ENCODE measurements around the gene LDLRAD4.
A peak's percentile ranks its signal among the peaks of the same experiment; 100 is the strongest.

LDLRAD4 gene

DNA sequence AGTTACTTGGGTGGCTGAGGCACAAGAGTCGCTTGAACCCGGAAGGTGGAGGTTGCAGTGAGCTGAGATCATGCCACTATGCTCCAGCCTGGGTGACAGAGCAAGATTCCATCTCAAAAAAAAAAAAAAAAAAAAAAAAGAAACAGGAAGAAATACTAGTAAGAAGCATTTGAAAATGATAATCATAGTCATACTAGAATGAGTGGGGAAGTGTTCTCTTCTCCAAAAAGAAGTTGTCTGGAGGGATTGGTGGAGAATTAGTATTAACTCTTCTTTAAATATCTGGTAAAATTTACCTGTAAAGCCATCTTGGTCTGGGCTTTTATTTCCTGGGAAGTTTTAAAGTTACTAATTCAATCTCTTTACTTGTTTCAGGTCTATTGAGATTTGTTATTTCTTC lies 376.0 kb downstream of the LDLRAD4 start:
- no peak for DNase-seq (ENCODE audit: low read depth)

DNA sequence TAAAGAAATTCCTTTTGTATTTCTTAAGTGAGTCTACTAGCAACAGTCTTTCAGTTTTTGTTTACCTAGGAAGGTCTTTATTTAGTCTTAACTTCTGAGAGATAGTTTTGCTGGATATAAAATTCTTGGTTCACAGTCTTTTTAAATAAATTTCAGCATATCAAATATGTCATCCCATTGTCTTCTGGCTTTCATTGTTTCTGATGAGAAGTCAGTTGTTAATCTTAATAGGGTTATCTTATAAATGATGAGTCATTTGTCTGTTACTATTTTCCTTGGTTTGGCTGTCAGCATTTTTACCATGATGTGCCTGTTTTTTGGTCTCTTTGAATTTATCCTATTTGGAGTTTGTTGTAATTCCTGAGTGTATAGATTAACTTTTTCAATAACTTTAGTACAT lies 378.5 kb downstream of the LDLRAD4 start:
- no peak for DNase-seq (ENCODE audit: low read depth)

DNA sequence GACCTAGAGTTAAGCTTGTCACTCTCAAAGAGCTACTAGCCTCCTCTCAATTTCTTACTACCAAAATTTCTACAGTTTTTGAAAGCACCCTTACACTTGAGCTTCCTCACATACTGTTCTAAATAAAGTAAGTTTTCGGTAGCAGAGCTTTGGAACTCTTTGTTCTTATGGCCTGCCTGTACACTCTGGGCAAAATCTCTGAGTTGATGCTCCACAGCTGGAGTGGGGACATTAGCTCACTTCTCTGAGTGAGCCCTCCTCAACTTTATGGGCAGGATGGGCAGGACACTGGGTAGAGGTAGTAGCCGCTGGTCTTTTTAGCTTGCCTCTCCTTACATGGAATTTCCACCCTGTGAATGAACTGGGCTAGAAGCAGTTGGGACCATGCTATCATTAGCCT lies 380.0 kb downstream of the LDLRAD4 start:
- no peak for DNase-seq (ENCODE audit: low read depth)

DNA sequence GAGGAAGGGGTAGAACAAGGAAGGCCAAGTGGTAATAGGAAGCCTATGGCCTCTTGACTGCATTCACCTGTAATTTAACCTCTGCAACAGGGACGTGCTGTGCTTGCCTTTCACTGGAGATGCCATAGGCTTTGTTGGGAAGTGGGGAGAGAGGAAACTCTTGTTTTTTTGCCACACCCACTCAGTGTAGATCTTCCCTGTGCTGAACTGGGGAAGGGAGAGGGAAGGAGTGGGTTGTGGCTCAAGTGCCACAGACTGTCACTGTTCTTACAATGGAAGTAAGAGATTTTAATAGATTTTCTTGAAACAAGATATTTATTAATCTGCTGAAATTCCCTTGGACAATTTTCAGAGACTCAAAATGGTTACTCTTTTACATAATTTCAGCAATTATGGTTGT lies 380.5 kb downstream of the LDLRAD4 start:
- no peak for DNase-seq (ENCODE audit: low read depth)

DNA sequence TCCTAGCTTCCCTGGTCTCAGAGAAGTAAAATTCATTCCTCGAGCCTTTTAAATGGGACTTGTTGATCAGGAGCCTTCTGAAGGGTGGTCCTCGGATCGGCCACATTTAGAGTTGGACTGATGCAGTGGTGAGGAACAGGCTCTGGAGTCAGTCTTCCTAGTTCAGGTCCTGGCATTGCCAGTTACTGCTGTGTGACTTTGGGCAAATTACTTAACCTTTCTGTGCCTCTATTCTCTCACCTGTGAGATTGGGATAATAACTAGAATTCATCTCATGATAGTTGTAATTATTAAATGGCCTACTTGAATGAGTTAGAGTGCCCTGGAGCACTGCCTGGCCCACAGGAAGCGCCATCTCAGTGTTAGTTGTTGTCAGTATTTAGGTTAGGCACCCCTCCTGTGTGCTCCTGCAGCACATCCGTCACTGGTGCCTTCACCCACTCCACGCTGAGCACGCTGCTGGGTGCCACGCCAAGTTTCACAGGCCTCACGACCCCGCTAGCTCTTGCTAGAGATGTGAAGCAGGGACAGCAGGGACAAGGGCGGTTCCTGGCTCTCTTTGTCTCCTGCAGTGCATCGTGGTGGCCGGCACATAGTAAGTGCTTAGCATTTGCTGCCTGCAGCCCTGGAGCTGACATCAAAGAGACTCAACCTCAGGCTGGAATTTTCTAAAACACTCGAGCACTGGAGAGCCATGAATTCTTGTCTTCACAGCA lies 384.9 kb downstream of the LDLRAD4 start:
- no peak for DNase-seq (ENCODE audit: low read depth)

DNA sequence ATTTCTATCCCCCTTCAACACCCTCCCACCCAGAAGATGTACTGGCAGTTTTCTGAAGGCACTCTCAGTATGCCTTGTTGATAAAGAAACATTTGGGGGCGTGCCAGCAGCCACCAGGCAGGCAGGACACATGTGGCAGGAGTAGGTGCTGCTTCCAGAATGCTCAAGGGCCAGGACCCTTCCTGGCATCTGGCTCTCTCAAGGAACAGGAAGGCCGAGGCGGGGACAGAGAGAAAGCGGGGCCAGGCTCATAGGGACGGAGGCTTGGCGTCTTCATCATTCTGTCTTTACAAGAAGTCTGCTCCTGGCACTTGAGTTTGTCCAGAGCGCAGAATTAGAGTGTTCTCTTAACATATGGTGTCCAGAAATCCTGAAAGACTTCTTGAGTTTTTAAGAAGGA lies 386.2 kb downstream of the LDLRAD4 start:
- no peak for DNase-seq (ENCODE audit: low read depth)

DNA sequence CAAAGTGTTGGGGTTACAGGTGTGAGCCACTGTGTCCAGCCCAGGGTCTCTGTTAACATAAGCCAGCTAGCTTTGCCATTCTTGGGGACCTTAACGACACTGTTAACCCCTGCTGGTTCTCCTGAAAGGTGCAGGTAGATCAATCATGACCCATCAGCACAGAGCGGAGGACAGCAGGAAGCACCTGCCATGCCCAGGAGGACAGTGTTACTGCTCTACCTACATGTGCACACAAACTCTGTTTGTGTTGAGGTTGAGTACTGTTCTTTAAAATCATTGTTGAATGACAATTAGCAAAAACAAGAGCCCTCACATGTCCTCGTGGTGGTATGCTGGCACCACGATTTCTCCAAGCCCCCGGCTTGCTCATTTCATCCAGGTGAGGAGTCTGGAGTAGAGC lies 386.9 kb downstream of the LDLRAD4 start:
- no peak for DNase-seq (ENCODE audit: low read depth)

DNA sequence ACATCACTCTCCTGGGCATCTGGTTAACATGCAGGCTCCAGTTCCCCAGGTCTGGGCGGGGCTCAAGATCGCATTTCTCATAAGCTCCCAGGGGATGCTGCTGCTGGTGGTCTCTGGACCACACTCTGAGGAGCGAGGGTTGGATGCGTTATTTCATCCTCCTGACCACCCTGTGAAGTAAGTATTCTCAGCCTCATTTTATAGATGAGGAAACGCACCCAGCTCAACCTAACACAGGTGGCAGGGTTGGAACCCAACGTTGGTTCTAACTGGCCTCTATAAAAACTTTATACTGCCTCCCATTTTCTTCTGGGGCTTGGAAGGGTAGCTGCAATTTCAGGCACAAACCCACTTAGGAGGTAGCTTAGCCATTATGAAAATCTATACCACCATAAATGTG lies 387.3 kb downstream of the LDLRAD4 start:
- DNase-seq (ENCODE audit: low read depth), result no peak

DNA sequence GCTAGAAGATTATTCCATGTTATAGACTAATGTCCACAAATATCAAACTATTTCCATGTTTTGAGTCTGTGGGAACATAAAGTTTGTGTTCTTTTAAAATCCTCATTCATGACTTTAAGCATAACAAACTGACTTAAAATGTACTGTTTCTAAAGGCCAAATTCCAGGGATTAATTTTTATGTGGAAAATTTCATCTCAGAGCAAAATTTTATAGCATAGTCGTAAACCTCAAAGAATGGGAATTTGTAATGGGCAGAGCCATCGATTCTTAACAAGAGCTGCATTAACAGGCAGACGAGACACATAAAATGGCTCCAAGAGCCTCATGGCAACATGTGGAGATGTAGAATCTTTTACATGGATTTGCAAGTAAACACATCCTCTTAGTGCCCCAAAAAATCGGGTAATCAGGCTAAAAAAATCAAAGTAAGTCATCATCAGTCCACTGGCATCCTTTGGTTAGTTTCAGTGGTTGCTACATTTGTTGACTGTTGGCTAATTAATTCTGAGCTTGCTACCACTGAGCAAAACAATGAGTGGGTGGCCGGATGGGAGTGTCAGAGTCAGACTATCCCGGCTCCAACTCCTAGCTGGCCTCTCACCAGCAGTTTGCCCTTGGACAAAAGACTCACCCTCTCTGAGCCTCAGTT lies 388.2 kb downstream of the LDLRAD4 start:
- no peak for DNase-seq (ENCODE audit: low read depth)

DNA sequence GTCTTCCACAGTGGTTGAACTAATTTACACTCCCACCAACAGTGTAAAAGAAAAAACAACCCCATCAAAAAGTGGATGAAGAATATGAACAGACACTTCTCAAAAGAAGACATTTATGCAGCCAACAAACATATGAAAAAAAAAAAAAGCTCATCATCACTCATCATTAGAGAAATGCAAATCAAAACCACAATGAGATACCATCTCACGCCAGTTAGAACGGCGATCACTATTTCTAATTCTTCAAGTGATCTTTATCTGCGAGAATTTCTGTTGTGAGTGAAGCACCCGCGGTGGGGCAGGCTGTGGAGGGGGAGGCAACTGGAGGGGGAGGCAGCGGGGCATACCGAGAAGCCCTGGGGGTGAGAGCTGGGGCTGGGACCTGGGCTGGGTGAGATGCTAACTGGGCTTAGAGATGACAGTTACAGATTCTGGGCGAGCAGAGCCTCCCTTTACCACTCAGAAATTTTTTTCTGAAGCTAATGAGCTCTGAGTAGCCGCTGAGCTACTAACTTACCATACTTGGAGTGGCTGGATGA lies 389.5 kb downstream of the LDLRAD4 start:
- peak; percentile 32 for DNase-seq (ENCODE audit: low read depth)

DNA sequence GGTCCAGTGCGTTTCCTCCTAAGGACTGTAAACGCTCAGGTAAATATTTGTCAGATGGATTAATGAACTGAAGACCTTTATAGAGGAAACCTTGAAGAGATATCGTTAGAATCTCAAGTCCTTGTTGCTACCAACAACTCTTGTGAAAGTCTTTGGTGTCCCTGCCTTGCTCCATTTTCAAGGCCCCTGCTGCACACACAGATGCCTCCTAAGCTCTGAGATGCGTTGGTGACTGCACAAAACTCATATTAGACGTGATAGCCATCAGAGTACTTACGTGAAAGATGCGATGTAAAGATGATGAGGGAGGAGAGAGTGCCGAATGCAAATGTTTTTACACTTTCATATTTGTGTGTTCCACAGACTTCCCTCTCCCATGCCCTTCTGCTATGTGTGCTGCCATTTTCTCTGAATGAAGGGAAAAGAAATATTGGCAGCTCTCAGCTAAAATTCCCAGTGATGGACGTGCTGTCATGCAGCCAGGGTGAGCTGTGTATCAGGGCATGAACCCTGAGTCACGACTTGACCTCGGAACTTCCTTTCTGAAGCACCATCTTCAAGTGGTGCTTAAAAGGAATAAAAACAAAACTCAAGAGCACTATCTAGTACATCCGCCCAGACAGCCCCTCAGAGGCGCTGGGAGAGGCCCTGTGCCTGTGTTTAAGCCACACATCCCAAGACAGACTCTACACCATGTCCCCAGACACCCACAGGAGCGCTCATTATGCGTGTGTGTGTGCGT lies 390.4 kb downstream of the LDLRAD4 start:
- peak; percentile 34 for DNase-seq (ENCODE audit: low read depth)

DNA sequence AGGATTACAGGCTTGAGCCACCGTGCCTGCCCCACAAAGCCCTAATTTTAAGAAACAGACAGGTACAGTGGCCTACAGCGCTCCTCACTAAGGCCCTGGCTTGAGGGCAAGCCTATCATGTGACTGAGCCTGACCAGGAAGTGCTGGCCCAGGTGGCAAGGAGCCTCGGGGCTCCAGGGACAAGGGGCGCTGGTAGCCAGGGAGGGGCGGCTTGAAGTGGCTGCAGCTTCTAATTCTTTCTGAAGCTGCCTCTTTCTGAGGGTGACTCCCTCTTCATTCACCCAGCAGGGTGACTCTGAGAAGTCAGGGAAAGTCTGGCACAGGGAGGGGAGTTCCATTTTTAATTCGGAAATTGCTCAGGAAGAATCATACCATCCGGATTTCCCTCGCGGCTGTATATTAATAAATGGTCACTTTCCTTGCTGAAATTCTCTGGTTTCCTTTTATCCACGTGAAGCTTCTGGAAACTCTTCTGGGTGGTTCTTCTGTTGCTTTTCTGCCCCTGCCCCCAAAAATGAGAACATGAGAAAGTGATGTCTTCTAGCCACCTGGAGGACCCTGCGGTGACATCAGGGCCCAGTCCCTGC lies 392.1 kb downstream of the LDLRAD4 start:
- DNase-seq (ENCODE audit: low read depth), result no peak

DNA sequence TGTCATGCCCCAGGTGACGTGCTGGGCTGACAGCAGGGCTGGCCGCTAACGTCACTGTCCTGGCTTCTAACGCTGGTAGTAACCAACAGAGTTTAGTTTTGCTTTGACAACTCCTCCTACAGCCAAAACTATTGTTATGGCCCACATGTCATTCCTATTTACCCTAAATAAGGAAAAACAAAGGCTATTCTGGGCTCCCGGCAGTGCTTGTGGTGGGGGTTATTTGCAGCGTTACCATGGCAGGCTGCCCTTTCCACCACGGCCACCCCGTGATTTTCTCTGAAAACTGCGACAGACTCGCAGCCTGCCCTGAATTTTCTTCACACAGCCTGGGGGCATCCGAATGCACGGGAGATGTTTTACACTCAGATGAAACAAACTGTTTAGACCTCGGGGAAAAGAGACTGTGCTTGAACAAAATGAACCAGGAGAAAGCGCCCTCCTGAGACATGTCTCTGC lies 392.6 kb downstream of the LDLRAD4 start:
- DNase-seq (ENCODE audit: low read depth), result no peak

DNA sequence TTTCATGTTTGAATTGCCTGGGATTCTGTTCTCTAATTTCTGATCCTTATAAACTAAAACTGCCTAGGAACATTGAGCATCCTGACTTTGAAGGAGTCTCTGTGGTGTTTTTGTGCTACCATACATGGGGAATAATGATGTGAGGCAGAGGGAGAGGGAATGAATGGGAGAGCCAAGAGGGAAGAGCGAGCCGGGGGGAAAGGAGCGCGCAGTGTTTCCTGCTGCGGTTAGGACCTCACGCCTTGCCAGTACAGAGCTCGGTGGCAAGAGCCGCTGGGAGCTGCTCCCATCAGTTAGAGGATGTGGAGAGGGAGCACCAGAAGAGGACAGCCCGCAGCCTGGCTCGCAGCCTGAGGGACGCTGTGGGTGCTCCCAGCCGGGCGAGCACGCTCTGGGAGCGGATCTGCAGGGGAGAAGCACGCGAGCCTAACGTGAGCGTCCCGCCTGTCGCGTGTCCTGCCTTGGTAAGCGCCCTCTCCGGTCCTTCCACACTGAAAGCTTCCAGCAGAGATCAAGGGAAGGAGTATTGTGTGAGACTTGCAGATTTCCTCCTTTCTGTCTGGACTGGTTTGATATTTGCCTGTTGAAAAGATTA lies 393.1 kb downstream of the LDLRAD4 start:
- no peak for DNase-seq (ENCODE audit: low read depth)

DNA sequence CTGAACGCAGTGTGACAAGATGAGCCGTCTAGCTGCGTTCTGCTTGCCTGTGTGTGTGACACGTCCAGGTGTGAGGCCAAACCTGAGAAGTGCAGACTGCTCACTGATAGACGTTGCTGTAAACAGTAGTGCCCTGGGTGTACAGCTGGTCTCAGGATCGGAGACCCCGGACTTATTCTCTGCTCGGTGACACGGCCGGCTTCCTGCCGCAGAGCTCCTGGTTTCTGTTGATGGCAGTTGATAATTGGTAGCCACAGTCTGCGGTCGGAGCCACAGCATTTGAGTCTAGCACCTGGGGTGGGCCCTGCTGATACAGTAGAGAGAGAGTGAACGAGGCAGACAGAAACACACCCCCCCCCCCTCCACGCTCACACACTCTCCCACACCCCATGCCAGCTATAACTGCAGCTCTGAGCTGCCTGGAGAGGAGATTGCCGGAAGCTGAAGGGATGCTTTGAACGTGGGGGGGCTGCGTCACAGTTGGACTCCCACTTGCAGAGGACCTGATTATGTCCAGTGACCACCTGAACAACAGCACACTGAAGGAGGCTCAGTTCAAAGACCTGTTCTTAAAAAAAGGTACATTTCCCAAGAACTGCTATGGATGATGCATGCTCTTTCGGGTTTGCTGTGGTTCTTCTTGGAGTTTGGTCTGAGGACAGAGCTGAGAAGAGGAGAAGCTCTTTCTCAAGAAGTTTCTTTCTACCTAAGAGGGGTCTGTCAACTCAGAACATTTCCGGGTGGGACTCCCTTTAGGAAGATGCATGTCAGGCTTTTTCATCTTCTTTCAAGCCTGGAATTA lies 393.8 kb downstream of the LDLRAD4 start:
- peak; percentile 70 for DNase-seq (ENCODE audit: low read depth)

DNA sequence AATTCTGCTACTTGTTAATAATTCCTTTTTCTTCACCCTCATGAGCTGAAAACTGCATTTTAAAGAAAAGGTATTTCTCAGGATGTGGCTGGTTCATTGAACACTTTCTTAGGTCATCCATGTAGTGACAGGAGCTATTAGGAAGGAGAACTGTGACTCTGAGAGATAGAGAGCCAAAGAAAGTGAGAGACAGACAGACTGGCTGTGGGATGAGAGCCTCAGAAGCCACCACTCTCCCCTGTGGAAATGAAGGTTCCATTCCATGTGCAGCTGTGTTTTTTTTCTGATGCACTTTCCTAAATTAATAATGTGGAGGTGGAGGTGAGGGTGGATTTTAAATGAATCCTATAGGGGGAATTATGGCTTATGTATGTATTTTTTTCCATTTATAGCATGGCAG lies 394.5 kb downstream of the LDLRAD4 start:
- no peak for DNase-seq (ENCODE audit: low read depth)

DNA sequence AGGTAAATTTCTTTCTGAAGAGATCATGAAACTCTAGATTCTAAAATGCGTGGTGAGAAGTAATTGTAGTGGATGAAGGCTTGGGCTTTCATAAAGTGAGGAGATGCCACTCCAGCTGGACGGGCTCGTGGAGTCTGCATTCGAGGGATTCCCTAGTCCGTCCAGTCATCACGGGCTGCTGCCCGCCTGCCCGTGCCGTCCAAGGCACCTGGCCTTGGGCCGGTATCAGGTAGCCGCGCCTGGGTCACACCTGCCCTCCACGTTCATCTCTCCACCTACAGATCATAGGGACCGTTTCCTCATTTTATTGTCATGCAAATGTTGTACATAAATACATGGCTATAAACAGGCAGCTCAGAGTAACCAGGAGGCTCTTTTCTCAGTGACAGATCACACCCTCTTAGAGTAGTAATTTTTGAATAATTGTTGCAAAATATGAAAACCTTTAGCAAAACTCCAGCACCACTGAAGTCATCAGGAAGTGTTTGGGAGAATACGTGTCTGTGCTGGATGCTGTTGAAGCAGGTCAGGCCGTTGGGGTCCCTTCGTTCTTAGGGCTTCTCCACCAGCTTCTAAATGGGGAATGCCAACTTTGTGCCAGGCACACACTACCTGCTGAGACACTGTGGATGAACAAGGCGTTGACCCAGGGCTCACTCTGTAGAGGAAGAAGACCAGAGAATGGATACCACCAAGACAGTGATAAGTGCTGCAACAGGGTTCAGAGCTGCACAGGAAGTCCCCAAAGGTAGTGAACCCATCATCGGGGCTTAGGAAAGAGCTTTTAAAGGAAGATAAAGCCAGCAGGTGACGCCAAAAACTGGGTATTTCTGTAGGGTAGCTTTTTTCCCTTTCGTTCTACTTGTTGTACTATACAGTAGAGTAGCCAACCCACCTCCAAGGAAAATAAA lies 395.3 kb downstream of the LDLRAD4 start:
- no peak for DNase-seq (ENCODE audit: low read depth)

DNA sequence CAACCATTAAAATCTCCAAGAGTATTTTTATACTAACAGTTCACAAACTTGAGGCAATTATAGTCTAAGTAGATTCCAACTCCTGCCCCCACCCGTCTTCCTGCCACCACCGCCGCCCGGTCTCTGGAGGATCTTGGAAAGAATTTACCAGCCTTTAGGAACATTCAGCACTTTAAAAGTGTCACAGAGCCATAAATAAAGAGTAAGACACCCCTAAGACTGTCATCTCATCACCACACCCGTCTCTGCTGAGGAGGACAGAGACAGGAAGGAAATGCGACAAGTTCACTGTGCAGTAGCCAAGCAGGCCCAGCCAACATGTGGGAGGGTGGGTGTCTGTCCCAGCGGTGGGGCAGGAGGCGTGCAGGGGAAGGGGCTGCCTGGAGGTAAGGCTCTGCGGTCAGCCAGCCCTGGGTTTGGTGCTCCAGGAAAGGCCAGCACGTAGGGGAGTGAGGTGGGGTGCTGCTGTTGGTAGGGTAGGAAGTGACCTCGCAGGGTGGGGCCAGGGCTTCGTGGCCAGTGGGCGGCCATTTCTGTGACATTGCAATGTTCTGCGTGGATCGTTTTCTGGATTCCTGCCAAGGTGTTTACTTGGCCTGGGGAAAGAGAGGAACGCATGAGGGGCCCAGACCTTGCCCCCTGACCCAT lies 396.2 kb downstream of the LDLRAD4 start:
- DNase-seq (ENCODE audit: low read depth), result peak; percentile 19

DNA sequence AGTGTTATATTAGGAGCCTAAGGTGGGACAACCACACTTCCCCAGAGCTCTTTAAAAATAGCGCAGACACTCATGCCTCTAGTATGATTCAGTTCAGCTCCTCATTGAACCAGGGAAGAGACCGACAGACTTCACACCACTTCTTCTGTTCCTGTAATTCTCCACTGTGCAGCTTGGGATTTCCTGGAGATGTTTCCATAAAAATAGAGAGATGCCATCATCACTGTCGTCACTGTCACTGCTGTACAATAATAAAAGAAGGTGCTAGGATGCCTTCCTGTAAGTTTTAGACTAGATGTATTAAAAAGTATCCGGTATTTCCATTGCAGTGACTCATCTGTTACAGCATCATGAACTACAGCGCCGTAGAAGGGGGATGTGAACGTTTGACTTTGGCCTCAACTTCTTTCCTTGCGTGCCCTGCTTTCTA lies 396.9 kb downstream of the LDLRAD4 start:
- no peak for DNase-seq (ENCODE audit: low read depth)

DNA sequence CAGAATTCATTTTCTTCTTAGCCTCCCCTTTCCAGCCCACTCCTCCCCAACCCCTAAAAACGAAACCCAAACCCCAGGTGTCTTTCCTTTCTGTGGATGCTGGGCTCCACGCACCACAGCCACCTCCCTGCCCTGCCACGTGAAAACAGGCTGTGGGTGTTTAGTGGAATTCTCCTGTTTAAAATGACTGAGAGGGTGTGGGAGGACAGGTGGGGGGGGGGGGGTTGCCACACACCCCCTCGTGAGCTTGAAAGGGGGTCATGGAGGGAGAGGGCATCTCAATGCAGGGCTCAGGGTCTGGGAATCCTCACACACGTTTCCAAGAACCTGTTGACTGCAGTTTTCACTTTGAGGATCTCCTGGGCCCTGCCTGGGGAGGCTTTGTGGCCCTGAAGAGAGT lies 397.5 kb downstream of the LDLRAD4 start:
- no peak for DNase-seq (ENCODE audit: low read depth)

Data from activated T-cell treated with anti-CD3 and anti-CD28 coated beads for 48 hours (primary cell).